Liver (tissue), 9 donors: ENCODE measurements around the gene DCC. TPM values are rescaled to one million over a fixed set of nuclear protein-coding genes. Genes with fewer than 3 reads are reported as not detected.

Experiments
- DNase-seq: peaks from one replicate; pipeline ENCODE4 v3.0.0-alpha.2; 2017; ENCODE audit warnings: low spot score
- H3K27ac ChIP-seq, 2 donors: one replicate each; pipeline ENCODE4 v1.7.0; 2013; ENCODE audit warnings: inconsistent platforms in 2 of 2, low read length in 2 of 2, control low read depth in 1 of 2, low read depth in 1 of 2, mild to moderate bottlenecking in 1 of 2
- H3K27me3 ChIP-seq, 4 donors: one replicate each; pipeline versions ENCODE4 v1.6.1 to v1.7.0; 2013; ENCODE audit warnings: low read length in 3 of 4, inconsistent platforms in 1 of 4, mild to moderate bottlenecking in 1 of 4, moderate library complexity in 1 of 4; ENCODE audit not compliant: control insufficient read depth in 4 of 4, insufficient read depth in 4 of 4
- H3K36me3 ChIP-seq, 4 donors: one replicate each; pipeline versions ENCODE4 v1.6.1 to v1.7.0; 2013; ENCODE audit warnings: low read length in 3 of 4, mild to moderate bottlenecking in 3 of 4, low read depth in 1 of 4, moderate library complexity in 1 of 4; ENCODE audit not compliant: control insufficient read depth in 4 of 4, insufficient read depth in 3 of 4
- H3K4me1 ChIP-seq, 4 donors: one replicate each; pipeline versions ENCODE4 v1.6.1 to v1.7.0; 2013; ENCODE audit warnings: low read length in 3 of 4, mild to moderate bottlenecking in 3 of 4, moderate library complexity in 1 of 4; ENCODE audit not compliant: control insufficient read depth in 4 of 4, insufficient read depth in 4 of 4
- H3K4me3 ChIP-seq, 3 donors: one replicate each; pipeline versions ENCODE4 v1.6.1 to v1.7.0; 2013; ENCODE audit warnings: low read length in 3 of 3, control low read depth in 1 of 3, low read depth in 1 of 3, mild to moderate bottlenecking in 1 of 3
- H3K9ac ChIP-seq, 2 donors: one replicate each; pipeline ENCODE4 v1.7.0; 2013; ENCODE audit warnings: low read length in 2 of 2, mild to moderate bottlenecking in 2 of 2, moderate library complexity in 2 of 2, control low read depth in 1 of 2, low read depth in 1 of 2
- H3K9me3 ChIP-seq, 4 donors: one replicate each; pipeline versions ENCODE4 v1.6.1 to v1.7.0; 2013; ENCODE audit warnings: low read length in 3 of 4; ENCODE audit not compliant: control insufficient read depth in 4 of 4
- ATF3 ChIP-seq: IDR thresholded peaks from 2 replicates; pipeline ENCODE4 v1.6.1; 2016; ENCODE audit warnings: antibody characterized with exemption
- CTCF ChIP-seq: fragments of 150-350 bp; IDR thresholded peaks from 2 replicates; pipeline ENCODE4 v1.5.1; 2017; ENCODE audit warnings: improper control_type of control experiment, low read depth, low read length; ENCODE audit not compliant: missing input control
- EGR1 ChIP-seq, 2 donors: IDR thresholded peaks; 2 replicates each; pipeline ENCODE4 v1.6.1; 2016 to 2018; ENCODE audit warnings: antibody characterized with exemption in 2 of 2, low read depth in 2 of 2
- GABPA ChIP-seq, 2 donors: IDR thresholded peaks in 1 of 2; conservative IDR thresholded peaks in 1 of 2; 2 replicates each; pipeline ENCODE4 v1.6.1; 2016; ENCODE audit warnings: antibody characterized with exemption in 2 of 2, mild to moderate bottlenecking in 1 of 2, moderate library complexity in 1 of 2
- HNF4A ChIP-seq, 2 donors: conservative IDR thresholded peaks; 2 replicates each; pipeline ENCODE4 v1.6.1; 2016; ENCODE audit warnings: antibody characterized with exemption in 2 of 2, mild to moderate bottlenecking in 2 of 2
- HNF4G ChIP-seq: IDR thresholded peaks from 2 replicates; pipeline ENCODE4 v1.6.1; 2016; ENCODE audit warnings: antibody characterized with exemption
- JUND ChIP-seq, 2 donors: IDR thresholded peaks; 2 replicates each; pipeline ENCODE4 v1.6.1; 2016; ENCODE audit warnings: antibody characterized with exemption in 2 of 2
- NR2F2 ChIP-seq: IDR thresholded peaks from 2 replicates; pipeline ENCODE4 v1.6.1; 2016; ENCODE audit warnings: antibody characterized with exemption
- RAD21 ChIP-seq, 2 donors: IDR thresholded peaks; 2 replicates each; pipeline ENCODE4 v1.6.1; 2016; ENCODE audit warnings: antibody characterized with exemption in 2 of 2, mild to moderate bottlenecking in 2 of 2
- SP1 ChIP-seq: IDR thresholded peaks from 2 replicates; pipeline ENCODE4 v1.6.1; 2018; ENCODE audit warnings: antibody characterized with exemption, mild to moderate bottlenecking
- TAF1 ChIP-seq: conservative IDR thresholded peaks from 2 replicates; pipeline ENCODE4 v1.6.1; 2016; ENCODE audit warnings: antibody characterized with exemption, mild to moderate bottlenecking
- YY1 ChIP-seq: IDR thresholded peaks from 2 replicates; pipeline ENCODE4 v1.6.1; 2016; ENCODE audit warnings: antibody characterized with exemption, mild to moderate bottlenecking
- WGBS: extraction: QIAGEN DNeasy Blood & Tissue Kit; methylation state at CpG from one replicate; pipeline ENCODE4 v1.1.7; 2013; 5-methylcytosine and 5-hydroxymethylcytosine counted together
- polyA plus RNA-seq, 2 donors: library from polyadenylated mRNA; stranded (reverse) in 1 of 2; unstranded in 1 of 2; fragments of 200-250 nt in 1 of 2; fragments of >200 nt in 1 of 2; fragmentation: Nextera tagmentation in 1 of 2; extraction: Ambion mirVana in 1 of 2; gene quantifications; one replicate each; pipeline versions ENCODE4 v1.2.1 to v1.2.3, GENCODE V29; 2013 to 2015
- total RNA-seq, 2 donors: library from RNA; depleted of rRNA; stranded (reverse); fragments of >200 nt; gene quantifications; one replicate each; pipeline ENCODE4 v1.2.3, GENCODE V29; 2014
- TF ChIP-seq, protein P1 (sequence below): IDR thresholded peaks from 2 replicates; pipeline ENCODE4 v1.6.1; 2016; ENCODE audit warnings: antibody characterized with exemption
- donor health status: healthy.
- donor health status: healthy.
- donor health status: healthy.
- donor health status: healthy.
- donor health status: healthy.

DCC gene
- total and polyA plus RNA-seq, 4 donors: under 0.01 to 0.03 TPM; not detected in 2

DNA sequence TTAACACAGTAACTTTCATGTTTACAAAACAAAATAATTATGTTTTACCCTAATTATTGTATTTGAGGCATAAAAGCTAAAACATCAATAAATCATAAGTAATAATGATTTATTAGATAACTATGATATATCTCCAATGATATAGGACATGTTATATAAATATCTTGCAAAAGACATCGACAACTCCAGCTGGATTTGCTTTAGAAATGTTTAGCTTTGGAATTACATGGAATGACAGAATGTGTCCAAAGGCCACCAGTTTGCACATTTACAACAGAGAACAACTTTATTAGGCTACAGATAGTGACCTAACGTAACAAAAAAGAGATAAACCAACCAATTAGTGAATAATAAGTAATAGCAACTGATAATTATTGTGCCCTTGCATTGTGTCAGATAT lies 475.7 kb downstream of the DCC start:
- no peak for DNase-seq
- WGBS: 57% methylated on average over 2 of the region's 2 CpGs
- no peaks in the 10 kb centered on the region for H3K36me3 ChIP-seq
- no peak overlapping the region for H3K4me3 ChIP-seq
- H3K9ac ChIP-seq: no peak overlapping the region
- H3K27me3 ChIP-seq: no peaks in the 10 kb centered on the region
- no peaks in the 10 kb centered on the region for H3K9me3 ChIP-seq
- TF ChIP-seq JUND (IDR thresholded peaks at IDR 0.05): no peak
- TF ChIP-seq HNF4G: no peak
- no peak for TF ChIP-seq SP1
- no peak for TF ChIP-seq HNF4A (conservative IDR thresholded peaks at IDR 0.05)
- no peak for TF ChIP-seq CTCF
- TF ChIP-seq, protein P1, sequence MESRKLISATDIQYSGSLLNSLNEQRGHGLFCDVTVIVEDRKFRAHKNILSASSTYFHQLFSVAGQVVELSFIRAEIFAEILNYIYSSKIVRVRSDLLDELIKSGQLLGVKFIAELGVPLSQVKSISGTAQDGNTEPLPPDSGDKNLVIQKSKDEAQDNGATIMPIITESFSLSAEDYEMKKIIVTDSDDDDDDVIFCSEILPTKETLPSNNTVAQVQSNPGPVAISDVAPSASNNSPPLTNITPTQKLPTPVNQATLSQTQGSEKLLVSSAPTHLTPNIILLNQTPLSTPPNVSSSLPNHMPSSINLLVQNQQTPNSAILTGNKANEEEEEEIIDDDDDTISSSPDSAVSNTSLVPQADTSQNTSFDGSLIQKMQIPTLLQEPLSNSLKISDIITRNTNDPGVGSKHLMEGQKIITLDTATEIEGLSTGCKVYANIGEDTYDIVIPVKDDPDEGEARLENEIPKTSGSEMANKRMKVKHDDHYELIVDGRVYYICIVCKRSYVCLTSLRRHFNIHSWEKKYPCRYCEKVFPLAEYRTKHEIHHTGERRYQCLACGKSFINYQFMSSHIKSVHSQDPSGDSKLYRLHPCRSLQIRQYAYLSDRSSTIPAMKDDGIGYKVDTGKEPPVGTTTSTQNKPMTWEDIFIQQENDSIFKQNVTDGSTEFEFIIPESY: no peak
- no peak for TF ChIP-seq TAF1
- no peak for TF ChIP-seq NR2F2
- no peak for TF ChIP-seq EGR1 (IDR thresholded peaks at IDR 0.05; ENCODE audit: low read depth in 2 of 2)
- no peak for TF ChIP-seq YY1
- TF ChIP-seq ATF3: no peak
- no peak for TF ChIP-seq RAD21 (IDR thresholded peaks at IDR 0.05)
- no peak for TF ChIP-seq GABPA (IDR thresholded peaks at IDR 0.05 in 1 of 2, conservative IDR thresholded peaks at IDR 0.05 in 1 of 2)
- H3K27ac ChIP-seq: no peak overlapping the region
- H3K4me1 ChIP-seq: no peaks in the 10 kb centered on the region

GRCh38 chr18:52816121-52816520 lies 476.1 kb downstream of the DCC start:
- Histone ChIP-seq H3K27me3 (no peaks in the 10 kb centered on the region), H3K27ac (no peak overlapping the region), H3K36me3 (no peaks in the 10 kb centered on the region), H3K9me3 (no peaks in the 10 kb centered on the region), H3K9ac (no peak overlapping the region), H3K4me3 (no peak overlapping the region), H3K4me1 (no peaks in the 10 kb centered on the region)
- TF ChIP-seq NR2F2 (no peak), HNF4A (conservative IDR thresholded peaks at IDR 0.05) (no peak)
- TF ChIP-seq, protein P1: no peak
- WGBS: 63% methylated on average over 4 of the region's 4 CpGs
- DNase-seq: no peak
